K562 (cell line): ENCODE measurements around the gene SAMD11. TPM values are rescaled to one million over a fixed set of nuclear protein-coding genes. Genes with fewer than 3 reads are reported as not detected.

ENCODE experiments used
- ASH1L ChIP-seq: fragments of 450-650 bp; IDR thresholded peaks from 2 replicates; pipeline ENCODE4 v1.6.1; 2018; ENCODE audit warnings: borderline replicate concordance, mild to moderate bottlenecking, low read depth; ENCODE audit not compliant: partially characterized antibody
- BCL6 ChIP-seq: fragments of 250-450 bp; sonication (Bioruptor Pico); IDR thresholded peaks from 2 replicates; pipeline ENCODE4 v1.4.0; 2020
- CCNT2 ChIP-seq: IDR thresholded peaks from 2 replicates; pipeline ENCODE4 v1.6.1; 2011; ENCODE audit warnings: borderline replicate concordance, low read depth, mild to moderate bottlenecking, moderate library complexity, mixed read lengths, low read length; ENCODE audit not compliant: insufficient read length; ENCODE audit errors: extremely low read depth
- CREM ChIP-seq: IDR thresholded peaks from 2 replicates; pipeline ENCODE4 v1.6.1; 2014; ENCODE audit warnings: antibody characterized with exemption, low read depth
- KDM4B ChIP-seq, 2 experiments: fragments of 450-650 bp in 1 of 2; sonication (generic) in 1 of 2; IDR thresholded peaks; 2 replicates each; pipeline ENCODE4 v1.6.1; 2016 to 2017; ENCODE audit warnings: borderline replicate concordance in 2 of 2, antibody characterized with exemption in 1 of 2, low read depth in 1 of 2, mild to moderate bottlenecking in 1 of 2
- MYC ChIP-seq, 2 experiments: fragments of 250-450 bp in 1 of 2; sonication (Bioruptor Pico) in 1 of 2; IDR thresholded peaks; 2 replicates each; pipeline versions ENCODE4 v1.5.1 to v1.6.1; 2012 to 2021; ENCODE audit warnings: low read depth in 2 of 2, borderline replicate concordance in 1 of 2, improper control_type of control experiment in 1 of 2, low read length in 1 of 2, mild to moderate bottlenecking in 1 of 2, moderate library complexity in 1 of 2
- MYNN ChIP-seq, 2 experiments: sonication (generic); formaldehyde crosslinking in 1 of 2; IDR thresholded peaks; 2 replicates each; pipeline versions ENCODE4 v1.5.0 to v1.6.1; 2016 to 2020; ENCODE audit warnings: antibody characterized with exemption in 1 of 2, missing genetic modification reagents in 1 of 2
- SREBF1 ChIP-seq: fragments of 150-350 bp; IDR thresholded peaks from 2 replicates; pipeline ENCODE4 v1.6.1; 2014; ENCODE audit warnings: antibody characterized with exemption, low read depth, low read length, borderline replicate concordance
- TAF15 ChIP-seq: fragments of 200-400 bp; formaldehyde crosslinking; IDR thresholded peaks from 2 replicates; pipeline ENCODE4 v1.6.1; 2017; ENCODE audit warnings: mild to moderate bottlenecking, low read depth, low read length, moderate library complexity
- TBP ChIP-seq: optimal IDR thresholded peaks from 2 replicates; pipeline ENCODE3; 2011; ENCODE audit warnings: low read depth, low read length, improper control_type of control experiment
- ZBTB1 ChIP-seq: sonication (generic); formaldehyde crosslinking; IDR thresholded peaks from 2 replicates; pipeline ENCODE4 v1.8.1; 2023; ENCODE audit warnings: missing genetic modification reagents, low read depth, mild to moderate bottlenecking, borderline replicate concordance
- ZFP1 ChIP-seq: fragments of 450-650 bp; formaldehyde crosslinking; IDR thresholded peaks from 2 replicates; pipeline ENCODE4 v1.4.0; 2020; ENCODE audit warnings: mild to moderate bottlenecking, mixed read lengths
- ZNF184 ChIP-seq: sonication (generic); formaldehyde crosslinking; IDR thresholded peaks from 2 replicates; pipeline ENCODE4 v1.5.0; 2020; ENCODE audit warnings: missing genetic modification reagents
- ZNF436 ChIP-seq: fragments of 250-450, 450-650 bp; sonication (Bioruptor Pico); formaldehyde crosslinking; IDR thresholded peaks from 2 replicates; pipeline ENCODE4 v1.7.0; 2020; ENCODE audit warnings: mild to moderate bottlenecking
- polyA plus RNA-seq, 8 experiments: library from polyadenylated mRNA; depleted of rRNA in 4 of 8; stranded (reverse) in 5 of 8; unstranded in 3 of 8; fragments of >200 nt; fragmentation: Nextera tagmentation in 2 of 8; fragmentation: Illumina TruSeq in 1 of 8; extraction: Ambion mirVana in 2 of 8; extraction: Trizol in 1 of 8; gene quantifications; 2 replicates each; pipeline versions ENCODE4 v1.2.1 to v1.2.3, GENCODE V29; 2011 to 2014; ENCODE audit warnings: inconsistent platforms in 1 of 8, missing spikeins in 1 of 8
- total RNA-seq, 7 experiments: library from RNA; depleted of rRNA in 6 of 7; stranded (reverse); fragments of >200 nt in 6 of 7; fragmentation: Illumina TruSeq in 2 of 7; extraction: Trizol in 2 of 7; gene quantifications; 2 replicates each; pipeline versions ENCODE4 v1.2.1 to v1.2.3, GENCODE V29; 2011 to 2021; ENCODE audit warnings: low replicate concordance in 1 of 7
- TF ChIP-seq, protein P1 (sequence below): fragments of 450-650 bp; IDR thresholded peaks from one replicate; pipeline ENCODE4 v1.6.1; 2018; ENCODE audit warnings: mild to moderate bottlenecking, moderate library complexity; ENCODE audit not compliant: partially characterized antibody
- TF ChIP-seq, protein P2 (sequence below), 2 experiments: IDR thresholded peaks; 2 replicates each; pipeline ENCODE4 v1.6.1; 2011; ENCODE audit warnings: borderline replicate concordance in 1 of 2, control low read depth in 1 of 2, low read depth in 1 of 2, low read length in 1 of 2, mild to moderate bottlenecking in 1 of 2, mixed read lengths in 1 of 2, moderate library complexity in 1 of 2; ENCODE audit not compliant: insufficient read depth in 1 of 2, insufficient read length in 1 of 2, poor library complexity in 1 of 2, severe bottlenecking in 1 of 2; ENCODE audit errors: extremely low read depth in 1 of 2
- TF ChIP-seq, protein P3 (sequence below): fragments of 450-650 bp; IDR thresholded peaks from 2 replicates; pipeline ENCODE4 v1.6.1; 2017; ENCODE audit warnings: mild to moderate bottlenecking, moderate library complexity
- TF ChIP-seq, protein P4 (sequence below), 2 experiments: fragments of 450-650 bp; conservative IDR thresholded peaks; 2 replicates each; pipeline ENCODE4 v1.6.1; 2017; ENCODE audit warnings: mild to moderate bottlenecking in 2 of 2, moderate library complexity in 2 of 2

SAMD11 gene
- total and polyA plus RNA-seq, 9 of the 15 experiments (the other 6 are each of a cell fraction or from before 2014, with no cell fraction given), result 0.07 to 0.82 (median 0.11) TPM; not detected in 2

DNA sequence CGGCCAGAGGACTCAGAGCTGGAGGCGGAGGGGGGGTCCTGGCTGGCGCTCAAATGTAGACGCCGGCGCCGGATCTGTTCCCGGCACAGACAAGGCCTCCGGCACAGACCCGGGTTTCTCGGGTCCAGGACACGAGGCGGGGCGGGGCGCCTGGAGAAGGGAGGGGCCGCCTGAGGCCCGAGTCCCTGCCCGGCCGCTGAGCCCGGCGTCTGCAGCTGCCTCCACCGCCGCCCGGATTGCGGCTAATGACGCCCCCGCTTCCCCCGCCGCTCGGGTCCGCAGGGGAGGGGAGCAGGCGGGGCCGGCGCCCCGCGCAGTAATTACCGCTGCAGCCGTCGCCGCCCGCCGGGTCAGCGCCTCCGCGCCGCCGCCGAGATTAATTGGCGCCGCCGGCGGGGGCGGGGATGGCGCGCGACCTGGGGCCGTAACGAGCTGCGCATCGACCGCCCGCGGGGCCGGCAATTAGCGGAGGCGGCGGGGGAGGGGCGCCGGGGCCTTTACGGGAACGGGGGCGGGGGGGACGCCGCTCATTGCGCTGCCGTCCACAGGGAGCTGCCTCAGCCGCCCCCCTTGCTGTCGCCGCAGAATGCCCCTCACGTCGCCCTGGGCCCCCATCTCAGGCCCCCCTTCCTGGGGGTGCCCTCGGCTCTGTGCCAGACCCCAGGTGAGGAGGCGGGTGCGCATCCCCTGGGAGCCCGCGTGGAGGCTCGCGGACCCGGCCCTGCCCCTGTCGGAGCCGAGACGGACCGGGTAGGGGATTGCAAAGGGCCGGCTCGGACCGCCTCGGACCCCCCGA, 18.1 kb downstream of the SAMD11 start (continued):
- TF ChIP-seq, protein P1, sequence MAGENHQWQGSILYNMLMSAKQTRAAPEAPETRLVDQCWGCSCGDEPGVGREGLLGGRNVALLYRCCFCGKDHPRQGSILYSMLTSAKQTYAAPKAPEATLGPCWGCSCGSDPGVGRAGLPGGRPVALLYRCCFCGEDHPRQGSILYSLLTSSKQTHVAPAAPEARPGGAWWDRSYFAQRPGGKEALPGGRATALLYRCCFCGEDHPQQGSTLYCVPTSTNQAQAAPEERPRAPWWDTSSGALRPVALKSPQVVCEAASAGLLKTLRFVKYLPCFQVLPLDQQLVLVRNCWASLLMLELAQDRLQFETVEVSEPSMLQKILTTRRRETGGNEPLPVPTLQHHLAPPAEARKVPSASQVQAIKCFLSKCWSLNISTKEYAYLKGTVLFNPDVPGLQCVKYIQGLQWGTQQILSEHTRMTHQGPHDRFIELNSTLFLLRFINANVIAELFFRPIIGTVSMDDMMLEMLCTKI, result no peak
- no peak for TF ChIP-seq ZNF436 (CRISPR knock-in tag)
- peak; percentile 95 for TF ChIP-seq CCNT2
- no peak for TF ChIP-seq TAF15
- TF ChIP-seq TBP, result no peak
- TF ChIP-seq, protein P2, sequence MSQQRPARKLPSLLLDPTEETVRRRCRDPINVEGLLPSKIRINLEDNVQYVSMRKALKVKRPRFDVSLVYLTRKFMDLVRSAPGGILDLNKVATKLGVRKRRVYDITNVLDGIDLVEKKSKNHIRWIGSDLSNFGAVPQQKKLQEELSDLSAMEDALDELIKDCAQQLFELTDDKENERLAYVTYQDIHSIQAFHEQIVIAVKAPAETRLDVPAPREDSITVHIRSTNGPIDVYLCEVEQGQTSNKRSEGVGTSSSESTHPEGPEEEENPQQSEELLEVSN (IDR thresholded peaks at IDR 0.05; ENCODE audit: borderline replicate concordance in 1 of 2, extremely low read depth in 1 of 2, insufficient read depth in 1 of 2, insufficient read length in 1 of 2, low read depth in 1 of 2, low read length in 1 of 2, poor library complexity in 1 of 2, severe bottlenecking in 1 of 2), result peak in 1 of 2 experiments; percentile 77
- no peak for TF ChIP-seq ZFP1 (CRISPR knock-in tag)
- no peak for TF ChIP-seq KDM4B (IDR thresholded peaks at IDR 0.05; ENCODE audit: borderline replicate concordance in 2 of 2, low read depth in 1 of 2)
- TF ChIP-seq ZNF184, result no peak
- no peak for TF ChIP-seq SREBF1
- TF ChIP-seq CREM, result peak; percentile 87
- no peak for TF ChIP-seq BCL6
- TF ChIP-seq ZBTB1 (CRISPR knock-in tag), result peak; percentile 55; the same call in 1 of the 2 replicates
- TF ChIP-seq, protein P3, sequence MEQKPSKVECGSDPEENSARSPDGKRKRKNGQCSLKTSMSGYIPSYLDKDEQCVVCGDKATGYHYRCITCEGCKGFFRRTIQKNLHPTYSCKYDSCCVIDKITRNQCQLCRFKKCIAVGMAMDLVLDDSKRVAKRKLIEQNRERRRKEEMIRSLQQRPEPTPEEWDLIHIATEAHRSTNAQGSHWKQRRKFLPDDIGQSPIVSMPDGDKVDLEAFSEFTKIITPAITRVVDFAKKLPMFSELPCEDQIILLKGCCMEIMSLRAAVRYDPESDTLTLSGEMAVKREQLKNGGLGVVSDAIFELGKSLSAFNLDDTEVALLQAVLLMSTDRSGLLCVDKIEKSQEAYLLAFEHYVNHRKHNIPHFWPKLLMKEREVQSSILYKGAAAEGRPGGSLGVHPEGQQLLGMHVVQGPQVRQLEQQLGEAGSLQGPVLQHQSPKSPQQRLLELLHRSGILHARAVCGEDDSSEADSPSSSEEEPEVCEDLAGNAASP, result no peak
- TF ChIP-seq MYNN (IDR thresholded peaks at IDR 0.05), result no peak
- TF ChIP-seq MYNN (CRISPR knock-in tag; IDR thresholded peaks at IDR 0.05), result no peak
- no peak for TF ChIP-seq ASH1L
- peak; percentile 58; the same call in 1 of the 2 replicates for TF ChIP-seq MYC (IDR thresholded peaks at IDR 0.05; ENCODE audit: low read depth, low read length)
- no peak for TF ChIP-seq MYC (CRISPR knock-in tag; IDR thresholded peaks at IDR 0.05; ENCODE audit: borderline replicate concordance, low read depth)
- TF ChIP-seq, protein P4, sequence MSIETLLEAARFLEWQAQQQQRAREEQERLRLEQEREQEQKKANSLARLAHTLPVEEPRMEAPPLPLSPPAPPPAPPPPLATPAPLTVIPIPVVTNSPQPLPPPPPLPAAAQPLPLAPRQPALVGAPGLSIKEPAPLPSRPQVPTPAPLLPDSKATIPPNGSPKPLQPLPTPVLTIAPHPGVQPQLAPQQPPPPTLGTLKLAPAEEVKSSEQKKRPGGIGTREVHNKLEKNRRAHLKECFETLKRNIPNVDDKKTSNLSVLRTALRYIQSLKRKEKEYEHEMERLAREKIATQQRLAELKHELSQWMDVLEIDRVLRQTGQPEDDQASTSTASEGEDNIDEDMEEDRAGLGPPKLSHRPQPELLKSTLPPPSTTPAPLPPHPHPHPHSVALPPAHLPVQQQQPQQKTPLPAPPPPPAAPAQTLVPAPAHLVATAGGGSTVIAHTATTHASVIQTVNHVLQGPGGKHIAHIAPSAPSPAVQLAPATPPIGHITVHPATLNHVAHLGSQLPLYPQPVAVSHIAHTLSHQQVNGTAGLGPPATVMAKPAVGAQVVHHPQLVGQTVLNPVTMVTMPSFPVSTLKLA (conservative IDR thresholded peaks at IDR 0.05), result peak in 1 of 2 experiments; percentile 61; a peak in 2 of 4 replicates
